BE2C (cell line): ENCODE measurements around the gene TPST1.

Source experiments
- DNase-seq: peaks from one replicate; pipeline ENCODE4 v3.0.0-alpha.2; 2020
- H3K27me3 ChIP-seq: fragments of 250-450 bp; sonication (Bioruptor Pico); 2 replicates; pipeline ENCODE4 v1.5.1; 2020; ENCODE audit warnings: mild to moderate bottlenecking
- H3K36me3 ChIP-seq: fragments of 250-450 bp; sonication (Bioruptor Pico); 2 replicates; pipeline ENCODE4 v1.5.1; 2020; ENCODE audit warnings: mild to moderate bottlenecking
- H3K4me1 ChIP-seq: fragments of 250-450 bp; sonication (Bioruptor Pico); 2 replicates; pipeline ENCODE4 v1.5.1; 2020
- H3K4me3 ChIP-seq: 2 replicates; pipeline ENCODE4 v1.5.1; 2011; ENCODE audit warnings: low read depth, low read length
- H3K9me3 ChIP-seq: fragments of 250-450 bp; sonication (Bioruptor Pico); 2 replicates; pipeline ENCODE4 v1.5.1; 2020
- CTCF ChIP-seq: IDR thresholded peaks from 2 replicates; pipeline ENCODE4 v1.5.1; 2012; ENCODE audit warnings: mild to moderate bottlenecking, low read depth, low read length

TPST1 gene

GRCh38 chr7:66238773-66239466, 33.8 kb downstream of the TPST1 start:
- DNase-seq = no peak
- Histone ChIP-seq H3K4me1 (no peaks in the 10 kb centered on the region), H3K27me3 (no peaks in the 10 kb centered on the region), H3K4me3 (no peak overlapping the region), H3K9me3 (no peaks in the 10 kb centered on the region), H3K36me3 (no peaks in the 10 kb centered on the region)
- TF ChIP-seq CTCF = no peak

- DNase-seq = no peak
- Histone ChIP-seq H3K4me1 (no peaks in the 10 kb centered on the region), H3K9me3 (no peaks in the 10 kb centered on the region), H3K4me3 (no peak overlapping the region), H3K36me3 (no peaks in the 10 kb centered on the region), H3K27me3 (no peaks in the 10 kb centered on the region)
- TF ChIP-seq CTCF = no peak
Measured at GRCh38 chr7:66239467-66239856, 34.3 kb downstream of the TPST1 start.

- H3K4me3 ChIP-seq = no peak overlapping the region
- H3K9me3 ChIP-seq = no peaks in the 10 kb centered on the region
- DNase-seq = no peak
- TF ChIP-seq CTCF = no peak
- no peaks in the 10 kb centered on the region; the same call in 1 of the 2 replicates for H3K36me3 ChIP-seq
- H3K4me1 ChIP-seq = peaks cover 3% of the 10 kb centered on the region; the same call in 1 of the 2 replicates
- H3K27me3 ChIP-seq = no peaks in the 10 kb centered on the region
Measured at GRCh38 chr7:66245008-66245407, 39.9 kb downstream of the TPST1 start.

GRCh38 chr7:66246554-66247171, 41.5 kb downstream of the TPST1 start:
- no peak for TF ChIP-seq CTCF
- Histone ChIP-seq H3K27me3 (no peaks in the 10 kb centered on the region), H3K4me3 (no peak overlapping the region), H3K4me1 (peaks cover 7% of the 10 kb centered on the region; the same call in 1 of the 2 replicates), H3K9me3 (no peaks in the 10 kb centered on the region), H3K36me3 (no peaks in the 10 kb centered on the region; the same call in 1 of the 2 replicates)
- no peak for DNase-seq

- peaks cover 7% of the 10 kb centered on the region; the same call in 1 of the 2 replicates for H3K4me1 ChIP-seq
- H3K36me3 ChIP-seq = no peaks in the 10 kb centered on the region; the same call in 1 of the 2 replicates
- DNase-seq = no peak
- no peak overlapping the region for H3K4me3 ChIP-seq
- H3K9me3 ChIP-seq = no peaks in the 10 kb centered on the region
- TF ChIP-seq CTCF = no peak
- no peaks in the 10 kb centered on the region for H3K27me3 ChIP-seq
Measured at GRCh38 chr7:66247380-66248078, 42.4 kb downstream of the TPST1 start.

- TF ChIP-seq CTCF = no peak
- Histone ChIP-seq H3K4me1 (peaks cover 7% of the 10 kb centered on the region; the same call in 1 of the 2 replicates), H3K9me3 (no peaks in the 10 kb centered on the region), H3K27me3 (no peaks in the 10 kb centered on the region), H3K36me3 (no peaks in the 10 kb centered on the region; the same call in 1 of the 2 replicates), H3K4me3 (no peak overlapping the region)
- no peak for DNase-seq
Measured at GRCh38 chr7:66250711-66251110, 45.6 kb downstream of the TPST1 start.
